ENCODE measurements around the gene SERINC2. TPM values are rescaled to one million over a fixed set of nuclear protein-coding genes. Genes with fewer than 3 reads are reported as not detected.

The SERINC2 gene
- total RNA-seq, 1 experiment from 2014 or later: 50.1 TPM

- DNase-seq (ENCODE audit: low read depth, low spot score): no peak
- CTCF ChIA-PET: no interaction called here
- Histone ChIP-seq H4K20me1 (ENCODE audit: insufficient read depth) (no peaks in the 10 kb centered on the region), H3K79me2 (ENCODE audit: insufficient read depth, low read length) (no peaks in the 10 kb centered on the region), H3K27ac (ENCODE audit: low read depth, low read length) (no peak overlapping the region), H3K4me3 (replicated peaks in 1 of 2; ENCODE audit: low read depth in 1 of 2, low read length in 2 of 2) (no peak overlapping the region), H3K36me3 (ENCODE audit: control insufficient read depth in 1 of 2, insufficient read depth in 2 of 2, low read length in 2 of 2) (no peaks in the 10 kb centered on the region), H3K9me3 (ENCODE audit: control insufficient read depth in 1 of 2, insufficient read depth in 1 of 2, low read depth in 1 of 2, low read length in 2 of 2) (no peaks in the 10 kb centered on the region), H2AFZ (ENCODE audit: low read depth, low read length, poor library complexity, severe bottlenecking) (no peak overlapping the region), H3K9me2 (ENCODE audit: insufficient read depth) (no peaks in the 10 kb centered on the region), H3K4me1 (ENCODE audit: control insufficient read depth in 1 of 2, insufficient read depth in 2 of 2, low read length in 2 of 2) (no peaks in the 10 kb centered on the region), H3K27me3 (ENCODE audit: insufficient read depth, low read length) (no peaks in the 10 kb centered on the region), H3K4me2 (ENCODE audit: low read length) (no peak overlapping the region), H3K9ac (ENCODE audit: low read length) (no peak overlapping the region)
- POLR2A ChIA-PET: no interaction called here
- intact Hi-C loops (cut with micrococcal nuclease): no loop called here
- TF ChIP-seq ZFX (IDR thresholded peaks at IDR 0.05) (no peak), EZH2phosphoT487 (IDR thresholded peaks at IDR 0.05; ENCODE audit: borderline replicate concordance) (no peak), TCF7L2 (IDR thresholded peaks at IDR 0.05; ENCODE audit: borderline replicate concordance, extremely low read depth, insufficient read depth, insufficient read length) (no peak), ATF3 (IDR thresholded peaks at IDR 0.05) (no peak), JUND (IDR thresholded peaks at IDR 0.05) (no peak), CBX3 (IDR thresholded peaks at IDR 0.05; ENCODE audit: low read depth) (no peak), POLR2AphosphoS5 (IDR thresholded peaks at IDR 0.05; ENCODE audit: low read depth, low read length) (no peak), YY1 (IDR thresholded peaks at IDR 0.05; ENCODE audit: extremely low read depth, insufficient replicate concordance, low read depth, low read length) (no peak), FOSL1 (IDR thresholded peaks at IDR 0.05; ENCODE audit: low read depth) (no peak), SIN3A (IDR thresholded peaks at IDR 0.05; ENCODE audit: low read depth) (no peak), ZBTB33 (IDR thresholded peaks at IDR 0.05; ENCODE audit: extremely low read depth, insufficient replicate concordance, low read length) (no peak), RAD21 (IDR thresholded peaks at IDR 0.05; ENCODE audit: low read depth) (no peak)
- ATAC-seq: no peak
- no TSS peak for BruUV-seq (replicated peaks)
- RAD21 ChIA-PET (ENCODE audit: low non-redundant PET in 1 of 2, low total read pairs in 2 of 2, uncharacterized antibody in 2 of 2, unreplicated experiment in 2 of 2): no interaction called here
Measured at GRCh38 chr1:31437433-31438037, 24.5 kb downstream of the SERINC2 start.

Data from HCT116 (cell line).